GM18867 (cell line): ENCODE data around the gene ACYP2.
A peak's percentile ranks its signal among the peaks of the same experiment; 100 is the strongest.

Experiments used
- ATAC-seq: cut with Tn5 transposase; IDR thresholded peaks from one replicate; pipeline ENCODE4 v1.9.1; 2021; ENCODE audit warnings: mild to moderate bottlenecking, moderate library complexity; ENCODE audit not compliant: unreplicated experiment

ACYP2 gene

DNA sequence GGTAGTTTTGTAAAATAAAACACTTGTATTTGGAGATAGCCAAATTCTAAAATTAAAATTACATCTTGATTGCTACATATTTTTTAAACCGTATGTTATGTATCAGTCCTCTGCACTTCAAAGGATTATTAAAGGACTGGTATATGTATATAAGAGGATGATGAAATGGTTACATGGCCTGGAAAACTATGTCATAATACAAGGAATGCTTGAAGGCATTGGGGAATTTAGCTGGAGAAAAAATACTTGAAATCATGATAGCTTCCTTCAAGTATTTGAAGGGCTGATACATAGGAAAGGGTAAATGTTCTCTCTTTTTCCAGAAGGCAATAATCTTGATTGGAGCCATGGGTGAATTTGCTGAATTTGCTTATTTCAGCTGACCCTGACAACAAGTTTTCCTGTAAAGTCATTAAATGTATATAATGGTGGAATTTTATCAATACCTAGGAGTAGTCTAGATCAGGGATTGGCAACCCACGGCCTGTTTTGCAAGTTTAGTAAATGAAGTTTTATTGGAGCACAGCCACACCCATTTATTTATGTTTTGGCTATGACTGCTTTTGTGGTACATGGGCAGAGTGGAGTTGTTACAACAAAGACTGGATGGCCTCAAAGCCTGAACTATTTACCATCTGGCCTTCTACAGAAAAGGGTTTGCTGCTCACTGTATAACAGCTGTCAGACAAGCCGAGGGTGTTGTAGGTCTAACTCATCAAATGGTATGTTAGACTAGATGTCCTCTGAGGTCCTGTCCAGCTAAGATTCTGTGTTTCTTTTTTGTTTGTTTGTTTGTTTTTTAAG, 34.4 kb downstream of the ACYP2 start:
- ATAC-seq, result no peak

DNA sequence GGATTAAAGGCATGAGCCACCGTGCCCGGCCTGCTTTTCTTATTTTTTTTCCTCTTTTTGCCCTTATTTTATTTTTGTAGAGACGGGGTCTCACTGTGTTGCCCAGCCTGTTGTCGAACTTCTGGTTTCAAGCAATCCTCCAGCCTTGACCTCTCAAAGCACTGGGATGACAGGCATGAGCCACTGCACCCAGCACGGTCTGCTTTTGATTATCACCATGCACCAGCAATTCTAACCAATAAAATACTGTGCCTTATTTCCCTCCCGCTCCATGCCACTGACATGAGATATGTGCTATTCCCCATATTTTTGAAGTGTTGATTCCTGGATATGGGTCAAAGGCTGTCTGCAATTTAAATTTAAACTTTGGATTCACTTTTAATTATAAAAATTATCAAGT, 42.9 kb downstream of the ACYP2 start:
- ATAC-seq, result no peak

DNA sequence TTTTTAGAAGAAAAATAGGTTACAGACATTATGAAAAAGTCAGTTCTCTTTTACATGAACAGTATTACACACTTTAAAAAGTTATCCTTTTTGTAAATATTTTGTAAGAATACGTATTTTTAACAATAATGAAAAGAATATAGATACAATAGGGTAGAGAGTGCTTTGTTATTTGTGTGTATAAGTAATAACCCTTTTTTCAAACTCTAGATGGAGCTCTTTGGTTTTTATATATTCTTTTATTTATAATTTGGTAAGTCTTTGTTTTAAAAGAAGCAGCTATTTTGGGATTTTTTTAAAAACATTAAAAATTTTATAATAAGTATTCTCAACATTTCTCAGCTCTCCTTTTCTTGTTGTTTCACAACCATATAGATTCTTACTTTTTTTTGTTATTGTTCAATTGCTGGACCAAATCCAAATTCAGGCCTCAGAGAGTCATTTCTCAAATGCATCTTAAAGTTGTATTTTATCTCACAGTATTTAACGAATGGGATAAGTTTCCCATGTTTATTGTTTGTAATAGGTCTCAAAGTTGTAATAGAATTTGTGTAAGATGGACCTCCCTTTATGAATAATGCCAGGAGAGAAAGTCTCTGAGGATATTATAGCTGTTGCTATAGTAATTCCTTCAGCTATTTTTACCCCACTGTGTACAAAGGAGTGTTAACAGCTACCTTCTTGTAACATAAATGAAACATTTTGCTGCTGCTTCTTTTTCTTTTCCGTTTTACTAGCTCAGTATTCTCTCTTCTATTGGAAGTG, 46.4 kb downstream of the ACYP2 start:
- no peak for ATAC-seq

DNA sequence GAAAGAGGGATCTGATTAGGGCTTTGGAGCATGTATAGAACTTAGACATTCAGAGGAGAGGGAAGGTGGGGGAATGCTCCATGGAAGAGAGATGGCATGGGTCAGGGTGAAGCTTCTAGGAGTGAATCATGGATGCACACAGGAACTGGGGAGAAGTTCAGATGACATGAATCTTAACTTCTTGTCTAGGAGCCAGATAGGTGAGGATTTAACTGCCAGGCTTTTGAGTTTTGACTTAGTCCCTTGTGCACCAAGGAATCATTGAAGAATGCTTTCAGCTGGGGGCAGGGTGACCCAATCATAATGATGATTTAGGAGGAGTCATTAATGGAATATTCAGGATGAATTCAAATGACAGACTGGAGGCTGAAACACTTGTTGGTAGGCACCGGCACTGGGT, 48.7 kb downstream of the ACYP2 start:
- ATAC-seq, result no peak

DNA sequence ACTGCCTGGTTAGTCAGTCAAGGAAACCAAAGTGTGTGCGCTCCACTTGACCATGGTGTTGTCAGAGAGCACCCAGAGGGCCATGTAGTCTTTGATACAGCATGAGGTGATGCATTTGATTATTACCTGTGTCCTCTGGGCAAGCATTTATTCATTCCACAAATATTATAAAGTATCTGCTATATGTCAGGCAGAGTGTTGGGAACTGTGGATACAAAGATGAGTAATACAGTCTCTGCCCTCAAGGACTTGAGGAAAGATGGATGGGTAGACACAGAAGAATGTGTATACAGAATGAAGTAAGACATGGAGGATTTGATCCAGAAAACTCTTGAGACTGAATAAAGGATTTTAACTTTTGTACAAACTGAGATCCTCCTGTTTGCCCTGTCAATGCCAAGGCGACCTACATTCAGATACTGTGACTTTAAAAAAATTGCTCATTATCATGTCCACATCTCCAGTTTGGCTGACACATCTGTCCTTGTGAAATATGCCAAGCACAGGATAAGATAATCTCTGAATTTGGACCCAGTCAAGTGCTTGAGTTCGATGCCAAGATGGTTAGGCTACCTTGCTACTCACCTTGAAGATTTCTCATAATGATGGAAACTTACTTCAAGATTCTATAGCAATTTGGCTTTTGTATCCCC, 50.8 kb downstream of the ACYP2 start:
- ATAC-seq, result no peak

DNA sequence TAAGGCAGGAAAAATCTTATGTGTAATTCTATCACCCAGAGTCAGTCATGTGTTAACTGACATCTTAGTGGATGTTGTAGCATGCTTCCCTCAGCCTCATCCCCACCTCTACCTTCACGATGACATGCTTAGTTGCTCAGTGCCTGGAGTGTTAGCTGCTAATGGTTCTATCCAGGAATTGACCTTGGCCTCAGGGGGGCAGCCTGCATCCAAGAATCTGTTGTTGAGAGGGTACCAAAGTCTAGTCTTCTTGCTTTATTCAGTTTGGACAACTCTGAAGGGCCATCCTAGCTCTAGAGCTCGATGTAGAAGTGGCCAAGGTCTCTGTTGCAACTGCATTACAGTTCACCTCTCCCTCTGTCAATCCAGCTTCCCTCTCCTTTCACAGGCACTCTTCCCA, 61.2 kb downstream of the ACYP2 start:
- ATAC-seq, result no peak

DNA sequence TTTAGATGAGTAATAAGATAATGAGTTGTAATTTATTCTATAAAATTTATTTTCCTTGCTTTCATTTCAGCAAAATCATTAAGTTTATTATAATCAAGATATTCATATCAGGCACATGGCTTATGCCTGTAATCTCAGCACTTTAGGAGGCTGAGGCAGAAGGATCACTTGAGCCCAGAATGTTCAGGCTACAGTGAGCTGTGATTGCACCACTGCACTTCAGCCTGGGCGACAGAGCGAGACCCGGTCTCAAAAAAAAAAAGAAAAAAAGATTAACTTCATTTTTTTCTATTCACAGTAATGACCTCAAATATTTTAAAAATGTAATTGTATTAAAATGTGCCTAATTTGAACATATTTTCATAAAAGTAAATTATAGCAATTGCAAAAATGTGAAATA, 67.9 kb downstream of the ACYP2 start:
- no peak for ATAC-seq

DNA sequence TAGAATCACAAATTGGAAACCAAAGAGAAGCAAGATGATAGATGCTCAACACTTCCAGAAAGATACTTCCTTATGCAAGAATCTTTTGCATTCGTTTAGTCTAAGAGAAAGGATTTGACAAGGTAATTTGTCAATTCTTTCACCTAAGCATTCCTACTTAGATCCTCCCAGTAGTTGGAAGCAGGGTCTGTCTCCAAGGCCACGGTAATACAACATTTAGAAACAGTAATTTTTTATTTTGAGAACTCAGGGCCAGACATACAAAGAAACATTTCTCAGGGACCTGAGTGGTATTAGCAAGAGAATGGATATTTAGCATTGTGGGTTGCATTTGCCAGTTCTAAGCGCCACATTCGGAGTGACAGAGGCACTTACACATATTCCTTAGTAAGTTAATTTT, 68.6 kb downstream of the ACYP2 start:
- ATAC-seq, result no peak

DNA sequence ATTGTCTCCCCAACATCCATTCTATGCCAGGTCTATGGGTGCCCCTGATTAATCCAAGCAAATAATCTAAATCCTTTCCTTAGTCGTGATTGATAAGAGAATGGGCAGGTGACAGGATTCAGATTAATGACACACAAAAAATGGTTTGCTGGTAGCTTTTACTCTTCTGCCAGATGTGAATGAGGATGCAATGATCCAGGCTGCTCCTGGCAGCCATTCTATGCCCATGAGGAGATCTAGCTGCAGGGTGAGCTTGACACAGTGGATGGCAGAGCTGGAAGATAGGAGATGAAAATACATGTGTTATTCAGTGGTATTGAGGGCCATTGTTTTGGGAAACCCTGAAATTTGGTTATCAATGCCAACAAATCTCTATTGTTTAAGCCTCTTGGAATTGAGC, 69.7 kb downstream of the ACYP2 start:
- no peak for ATAC-seq

DNA sequence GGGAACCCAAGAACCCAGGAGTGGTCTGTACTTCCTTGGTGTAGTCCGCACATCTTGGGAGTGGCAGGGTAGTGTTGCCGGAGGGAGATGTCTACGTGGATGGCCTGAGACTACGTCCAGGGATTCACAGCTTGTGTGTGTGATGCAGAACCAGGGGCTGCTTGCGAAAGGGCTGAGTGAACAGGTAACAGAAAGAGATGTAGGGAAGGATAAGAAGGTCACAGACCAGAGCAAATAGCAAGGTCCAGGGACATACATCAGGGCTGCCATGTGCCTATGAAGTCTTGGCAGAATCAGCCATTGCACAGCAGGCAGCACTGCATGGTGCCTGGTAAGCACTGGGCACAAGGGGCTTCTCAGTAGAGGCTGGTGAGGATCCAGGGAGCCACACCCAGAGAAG, 71.9 kb downstream of the ACYP2 start:
- no peak for ATAC-seq

DNA sequence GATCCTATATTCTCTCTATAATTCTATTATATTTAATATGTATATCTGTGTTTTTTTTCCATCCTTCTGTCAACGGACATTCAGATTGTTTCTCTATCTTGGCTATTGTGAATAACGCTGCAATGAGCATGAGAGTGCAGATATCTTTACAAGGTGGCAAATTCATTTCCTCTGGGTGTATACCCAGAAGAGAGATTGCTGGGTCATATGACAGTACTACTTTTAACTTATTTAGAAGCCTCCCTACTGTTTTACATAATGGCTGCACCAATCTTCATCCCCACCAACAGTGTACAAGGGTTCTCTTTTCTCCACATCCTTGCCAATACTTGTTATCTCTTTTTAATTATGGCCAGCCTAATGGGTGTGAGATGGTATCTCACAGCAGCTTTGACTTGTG, 74.1 kb downstream of the ACYP2 start:
- no peak for ATAC-seq

DNA sequence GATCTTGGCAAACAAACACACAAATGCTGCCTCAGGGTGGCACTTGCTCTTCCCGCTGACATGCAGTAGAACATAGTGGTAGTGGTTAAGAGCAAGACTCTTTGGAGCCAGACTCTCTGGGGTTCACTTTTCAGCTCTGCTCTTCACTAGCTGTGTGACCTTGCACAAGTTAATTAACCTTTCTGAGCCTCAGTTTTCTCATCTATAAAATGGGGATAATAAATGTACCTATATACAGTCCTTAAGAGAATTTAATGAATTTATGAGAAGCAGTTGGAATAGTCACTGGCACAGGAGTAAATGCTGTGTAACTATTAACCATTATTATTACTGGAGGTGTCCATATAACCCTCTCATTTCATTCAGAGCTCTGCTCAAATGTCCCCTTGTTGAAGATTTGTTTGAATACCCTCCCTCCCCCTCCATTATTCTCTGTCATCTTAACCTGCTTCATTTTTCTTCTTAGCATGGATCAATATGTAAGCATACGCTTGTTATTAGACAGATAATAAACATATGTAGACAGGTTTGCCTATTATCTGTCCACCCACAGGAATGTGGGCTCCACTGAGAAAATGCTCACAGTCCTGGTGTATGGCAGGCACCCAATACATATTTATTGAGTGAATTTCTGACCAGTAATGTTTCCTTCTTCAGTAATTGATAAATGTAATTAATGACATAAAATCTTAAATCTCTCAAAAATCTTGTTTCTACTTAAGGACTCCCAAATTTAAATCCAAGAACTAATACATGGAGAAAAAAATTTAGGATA, 76.1 kb downstream of the ACYP2 start:
- ATAC-seq, result no peak

DNA sequence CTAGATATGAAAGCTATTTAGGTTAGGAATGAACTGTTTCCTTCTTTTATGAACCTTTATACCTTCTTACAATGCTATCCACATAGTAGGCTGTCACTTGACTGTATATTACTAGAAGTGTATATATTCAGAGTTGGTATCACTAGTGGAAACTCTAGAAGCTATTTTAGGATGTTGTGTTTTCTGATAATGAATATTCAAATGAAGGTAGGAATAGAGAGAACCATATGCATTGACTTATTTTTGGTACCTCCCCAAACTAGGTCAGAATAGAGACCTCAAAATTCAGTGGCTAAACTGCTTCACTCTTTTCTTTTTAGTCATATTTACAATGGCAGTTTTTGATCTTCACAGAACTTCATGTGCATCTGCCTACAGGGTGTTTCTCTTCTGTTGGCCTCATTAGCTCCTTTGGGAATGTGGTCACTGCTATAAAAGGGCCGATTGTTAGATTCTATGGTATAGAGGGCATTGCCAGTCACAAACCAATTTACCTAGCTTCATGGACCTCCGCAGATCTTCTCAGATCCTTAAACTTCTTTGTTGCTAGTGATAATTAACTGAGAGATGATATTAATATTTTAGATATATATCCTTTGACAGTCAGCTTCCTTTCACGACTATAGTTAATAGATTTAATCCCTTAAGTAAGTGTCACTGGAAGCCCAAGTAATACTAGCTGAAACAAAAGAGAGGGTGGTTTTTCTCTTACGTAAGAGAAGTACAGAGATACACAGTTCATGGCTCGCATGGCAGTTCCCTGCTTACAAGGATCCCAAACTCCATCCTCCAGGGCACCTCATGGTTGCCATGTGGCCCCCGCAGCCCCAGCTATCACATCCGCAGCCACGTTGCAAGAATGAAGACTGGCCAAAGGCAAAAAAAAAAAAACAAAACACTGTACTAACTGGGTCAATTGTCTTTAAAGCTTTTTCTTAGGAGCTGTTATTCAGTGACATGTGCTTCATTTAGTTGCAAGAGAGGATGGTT, 79.6 kb downstream of the ACYP2 start:
- peak; percentile 78 for ATAC-seq

DNA sequence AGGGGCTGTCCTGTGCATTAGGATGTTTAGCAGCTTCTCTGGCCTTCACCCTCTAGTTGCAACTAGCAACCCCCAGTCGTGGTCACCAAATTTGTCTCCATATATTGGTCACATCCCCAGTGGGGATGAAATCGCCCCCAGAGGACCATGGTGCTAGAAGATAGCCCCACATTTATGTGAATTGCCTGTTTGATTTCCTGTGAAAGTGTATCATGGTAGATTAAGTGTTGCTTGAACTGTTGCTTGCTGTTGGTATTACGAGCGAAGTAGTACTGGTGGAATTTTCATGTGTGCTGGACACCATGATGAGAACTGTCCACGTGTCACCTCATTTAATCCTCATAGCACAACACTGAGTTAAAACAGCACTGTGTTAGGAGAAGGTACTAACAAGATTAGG, 81.2 kb downstream of the ACYP2 start:
- no peak for ATAC-seq

DNA sequence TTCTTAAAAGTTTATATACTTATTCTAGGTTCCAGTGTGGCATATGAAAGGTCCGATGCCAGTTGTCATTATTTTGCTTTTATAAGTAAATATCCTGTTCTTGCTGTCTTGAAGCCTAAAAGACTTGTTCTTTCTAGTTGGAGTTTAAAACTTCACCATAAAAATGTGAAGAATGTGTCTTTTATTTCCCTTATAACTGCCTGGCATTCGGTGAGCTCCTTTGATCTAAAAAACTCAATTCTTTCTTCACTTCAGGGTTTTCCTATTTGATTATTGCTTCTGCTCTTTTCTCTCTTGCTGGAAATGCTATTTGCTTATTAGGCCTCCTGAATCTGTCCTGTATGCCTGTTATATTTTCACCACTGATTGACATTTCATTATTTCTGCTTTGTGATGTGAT, 89.1 kb downstream of the ACYP2 start:
- ATAC-seq, result no peak

DNA sequence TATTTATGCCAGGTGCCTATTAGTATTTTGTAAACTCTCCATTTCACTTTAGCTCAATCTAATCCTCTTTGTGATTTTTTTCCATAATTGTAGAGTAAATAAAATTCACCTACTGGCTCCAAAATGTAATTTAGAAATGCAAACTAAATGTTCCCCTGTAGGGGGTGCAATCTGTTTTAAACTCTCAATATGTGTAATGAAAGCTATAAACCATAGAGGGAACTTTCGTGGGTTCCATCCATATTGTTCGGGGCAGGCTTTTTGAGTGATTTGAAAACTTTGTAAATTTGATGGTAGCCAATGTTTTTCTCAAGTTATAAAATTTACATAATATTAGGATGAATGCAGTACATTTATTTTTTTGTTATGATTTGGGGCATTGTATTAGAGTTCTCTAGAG, 91.2 kb downstream of the ACYP2 start:
- ATAC-seq, result peak; percentile 55

DNA sequence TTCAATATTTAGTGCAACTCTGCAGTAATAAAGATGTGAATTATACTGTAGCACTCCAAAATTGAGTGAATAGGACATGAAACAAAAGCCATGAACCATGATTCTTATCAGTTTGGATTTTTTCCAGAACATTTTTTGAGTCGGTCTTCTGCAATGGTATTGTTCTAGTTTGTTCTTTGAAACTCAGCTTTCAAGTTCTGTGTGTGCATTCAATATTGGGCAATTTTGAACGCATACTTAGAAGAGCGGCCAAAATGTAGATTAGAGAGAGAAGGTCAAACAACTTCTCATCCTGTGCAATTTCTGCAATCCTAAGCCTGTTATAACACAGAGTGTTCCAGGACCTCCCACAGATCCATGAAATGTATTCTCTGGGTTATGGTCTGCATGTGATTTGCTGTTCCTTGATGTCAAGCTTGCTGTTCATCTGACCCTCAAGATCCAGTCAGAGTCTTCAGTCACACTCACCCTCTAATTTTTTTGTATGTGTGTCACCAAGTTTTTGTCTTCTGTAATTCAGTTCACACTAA, 92.3 kb downstream of the ACYP2 start:
- no peak for ATAC-seq

DNA sequence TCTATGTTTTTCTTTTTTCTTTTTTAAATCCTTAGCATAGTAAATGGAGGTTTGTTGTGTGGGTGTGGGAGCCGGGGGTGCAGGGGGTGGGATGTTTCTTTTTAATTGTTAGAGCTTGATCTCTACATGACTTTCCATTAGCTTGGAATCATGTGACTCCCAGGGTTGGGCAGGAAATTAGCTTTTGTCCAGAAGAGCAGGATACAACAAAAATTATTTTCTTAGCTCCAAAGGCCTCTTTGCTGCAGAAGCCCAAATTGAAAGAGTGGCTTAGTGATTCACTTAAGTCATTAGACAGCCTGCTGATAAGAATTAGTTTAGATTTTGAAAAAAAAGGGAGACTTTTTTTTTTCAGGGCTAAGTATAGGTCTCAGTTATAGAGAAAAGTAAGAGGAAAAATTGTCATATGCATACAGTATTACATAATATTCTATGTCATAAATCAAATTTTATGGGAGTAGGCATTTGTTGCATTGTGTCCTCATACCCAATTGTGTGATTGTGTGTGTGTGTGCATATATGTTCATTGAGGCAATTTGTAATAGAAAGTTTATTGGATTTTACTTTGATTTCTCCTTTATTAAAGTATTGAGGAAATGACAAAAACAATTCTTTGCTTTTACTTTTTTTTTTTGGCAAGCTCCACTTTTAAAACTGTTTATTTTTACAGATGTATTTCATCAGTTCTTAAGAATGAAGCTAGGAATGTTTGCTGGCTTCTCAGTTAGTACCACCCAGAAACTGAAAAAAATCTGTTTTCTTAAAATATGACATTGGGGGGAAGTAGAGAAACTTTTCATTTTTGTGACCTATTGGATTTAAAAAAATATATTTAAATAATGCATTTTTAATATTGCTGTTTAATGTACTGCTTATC, 93.2 kb downstream of the ACYP2 start:
- no peak for ATAC-seq

DNA sequence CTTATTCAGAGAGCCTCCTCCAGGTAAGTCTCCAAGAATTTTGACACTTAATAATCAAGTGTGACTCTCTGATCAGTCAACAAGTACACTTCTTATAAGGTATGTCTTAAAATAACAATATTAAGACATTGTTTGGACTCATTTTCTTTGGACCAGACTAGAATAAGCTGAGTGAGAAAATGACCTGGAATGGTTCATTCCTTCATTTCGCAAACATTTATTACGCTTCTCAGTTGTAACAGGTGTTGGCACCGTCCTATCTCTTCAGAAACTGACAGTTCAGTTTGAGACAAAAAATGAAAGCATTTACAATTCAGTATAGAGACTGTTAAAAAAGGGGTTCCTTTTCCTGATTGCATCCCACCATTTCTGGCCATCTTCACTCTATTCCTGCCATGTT, 94.0 kb downstream of the ACYP2 start:
- no peak for ATAC-seq
